ENCODE measurements around the gene ABCA9.
"Not testable (repeated sequence)": the region's sequence is repeated elsewhere in the genome, so short reads cannot be mapped to it uniquely, and the experiment has no call there.

The ABCA9 gene

DNA sequence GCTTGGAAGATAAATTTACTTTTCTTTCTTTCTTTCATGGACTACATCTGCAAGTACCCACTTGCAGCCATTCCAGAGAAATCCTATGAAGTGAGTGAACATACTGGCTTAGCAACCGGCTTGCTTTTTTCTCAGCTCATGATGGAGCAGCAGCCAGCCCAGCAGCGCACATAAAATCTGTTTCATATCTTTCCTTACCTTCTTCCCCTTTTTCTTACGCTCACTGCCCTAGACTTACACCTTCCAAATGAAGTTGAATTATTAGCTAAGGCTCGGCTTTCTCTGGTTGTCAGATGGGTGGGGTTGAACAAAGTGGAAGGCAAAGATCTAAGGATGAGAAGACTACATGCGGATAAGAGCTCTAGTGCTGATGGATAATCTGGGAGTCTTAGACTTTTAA is 91.6 kb downstream of the ABCA9 start:
- no CpG with 5 or more reads among the region's 5 CpGs for WGBS (ENCODE audit: extremely low coverage, insufficient coverage, low lambda C conversion rate)

GRCh38 chr17:68963958-68964357 is 96.8 kb downstream of the ABCA9 start:
- no peak overlapping the region for H3K4ac ChIP-seq (ENCODE audit: low read depth, low read length)
- H3K27ac ChIP-seq (ENCODE audit: low read depth, low read length) = no peak overlapping the region
- H3K79me2 ChIP-seq (ENCODE audit: control insufficient read depth, insufficient read depth, low read length) = no peaks in the 10 kb centered on the region
- no peak overlapping the region for H2BK5ac ChIP-seq (ENCODE audit: low read length)
- H3K79me1 ChIP-seq (ENCODE audit: low read length) = no peaks in the 10 kb centered on the region
- no peak for DNase-seq
- no CpG with 5 or more reads among the region's 4 CpGs for WGBS (ENCODE audit: extremely low coverage, insufficient coverage, low lambda C conversion rate)
- no peaks in the 10 kb centered on the region for H3K4me1 ChIP-seq (ENCODE audit: control insufficient read depth, low read depth, low read length)
- H3K27me3 ChIP-seq (ENCODE audit: insufficient read depth, low read length, poor library complexity) = no peaks in the 10 kb centered on the region
- no peak overlapping the region for H3K4me3 ChIP-seq (ENCODE audit: low read length)
- no peak overlapping the region for H4K5ac ChIP-seq (ENCODE audit: low read length)
- H3K4me2 ChIP-seq (ENCODE audit: low read length) = no peak overlapping the region
- H3K18ac ChIP-seq (ENCODE audit: low read length) = no peak overlapping the region
- no peak overlapping the region for H3K23ac ChIP-seq (ENCODE audit: low read length)
- no peak overlapping the region for H2AK5ac ChIP-seq (ENCODE audit: low read length)
- H3K36me3 ChIP-seq (ENCODE audit: control insufficient read depth, insufficient read depth, low read length) = no peaks in the 10 kb centered on the region
- H4K8ac ChIP-seq (ENCODE audit: low read depth, low read length) = no peak overlapping the region
- H2BK120ac ChIP-seq (ENCODE audit: low read depth, low read length) = no peak overlapping the region
- no peak overlapping the region for H2BK15ac ChIP-seq (replicated peaks; ENCODE audit: low read depth)
- no peak overlapping the region for H3K9ac ChIP-seq (ENCODE audit: low read length)
- H3K56ac ChIP-seq (ENCODE audit: low read length) = no peak overlapping the region

More for the DNA sequence above, 91.6 kb downstream of the ABCA9 start:
- H3K36me3 ChIP-seq (ENCODE audit: control insufficient read depth, insufficient read depth, low read length) = no peaks in the 10 kb centered on the region
- H4K8ac ChIP-seq (ENCODE audit: low read depth, low read length) = no peak overlapping the region
- H4K5ac ChIP-seq (ENCODE audit: low read length) = no peak overlapping the region
- H3K4ac ChIP-seq (ENCODE audit: low read depth, low read length) = no peak overlapping the region
- H2AK5ac ChIP-seq (ENCODE audit: low read length) = no peak overlapping the region
- H3K9ac ChIP-seq (ENCODE audit: low read length) = no peak overlapping the region
- no peaks in the 10 kb centered on the region for H3K4me1 ChIP-seq (ENCODE audit: control insufficient read depth, low read depth, low read length)
- no peak overlapping the region for H3K4me2 ChIP-seq (ENCODE audit: low read length)
- no peak overlapping the region for H2BK5ac ChIP-seq (ENCODE audit: low read length)
- H3K27me3 ChIP-seq (ENCODE audit: insufficient read depth, low read length, poor library complexity) = no peaks in the 10 kb centered on the region
- H3K79me1 ChIP-seq (ENCODE audit: low read length) = no peaks in the 10 kb centered on the region
- no peak overlapping the region for H3K4me3 ChIP-seq (ENCODE audit: low read length)
- no peaks in the 10 kb centered on the region for H3K79me2 ChIP-seq (ENCODE audit: control insufficient read depth, insufficient read depth, low read length)
- no peak overlapping the region for H3K27ac ChIP-seq (ENCODE audit: low read depth, low read length)
- no peak overlapping the region for H3K56ac ChIP-seq (ENCODE audit: low read length)
- no peak for DNase-seq
- H3K23ac ChIP-seq (ENCODE audit: low read length) = no peak overlapping the region
- H2BK15ac ChIP-seq (replicated peaks; ENCODE audit: low read depth) = no peak overlapping the region
- no peak overlapping the region for H2BK120ac ChIP-seq (ENCODE audit: low read depth, low read length)
- H3K18ac ChIP-seq (ENCODE audit: low read length) = no peak overlapping the region

DNA sequence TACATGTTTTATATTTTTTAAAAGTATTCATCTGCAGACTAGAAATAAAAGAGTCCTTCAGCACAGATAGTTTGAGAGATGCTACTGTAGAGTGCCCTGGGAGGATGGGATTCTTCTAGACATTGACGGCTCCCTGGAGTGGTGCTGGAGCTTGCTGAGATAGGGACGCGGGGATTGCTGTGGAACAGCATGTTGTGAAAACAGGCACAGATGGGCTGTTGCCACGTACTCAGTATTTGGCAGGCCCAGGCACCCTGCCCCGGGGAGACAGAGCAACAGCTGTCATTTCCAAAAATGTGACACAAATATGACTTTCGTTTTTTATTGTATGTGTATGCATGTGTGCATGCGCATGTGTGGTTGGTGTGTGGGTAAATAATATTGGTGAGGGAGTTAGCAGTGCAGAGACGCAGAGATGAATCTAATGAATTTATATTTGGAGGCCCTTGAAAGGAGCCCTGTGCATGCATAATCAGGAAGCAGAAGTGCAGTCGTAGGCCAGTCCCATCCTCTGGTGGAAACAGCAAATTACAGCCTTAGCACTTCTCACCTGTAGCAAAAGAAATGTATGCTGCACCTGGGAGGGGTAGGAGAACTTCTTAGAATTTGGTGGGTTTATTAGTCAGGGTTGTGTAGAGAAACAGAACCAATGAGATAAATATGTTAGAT is 99.4 kb downstream of the ABCA9 start:
- Histone ChIP-seq H3K36me3 (ENCODE audit: control insufficient read depth, insufficient read depth, low read length) (no peaks in the 10 kb centered on the region), H4K5ac (ENCODE audit: low read length) (no peak overlapping the region), H3K4me3 (ENCODE audit: low read length) (no peak overlapping the region), H2BK5ac (ENCODE audit: low read length) (no peak overlapping the region), H3K18ac (ENCODE audit: low read length) (no peak overlapping the region), H3K79me1 (ENCODE audit: low read length) (no peaks in the 10 kb centered on the region), H3K27ac (ENCODE audit: low read depth, low read length) (no peak overlapping the region), H2BK15ac (replicated peaks; ENCODE audit: low read depth) (no peak overlapping the region), H3K23ac (ENCODE audit: low read length) (no peak overlapping the region), H3K9ac (ENCODE audit: low read length) (no peak overlapping the region), H4K8ac (ENCODE audit: low read depth, low read length) (no peak overlapping the region), H3K79me2 (ENCODE audit: control insufficient read depth, insufficient read depth, low read length) (no peaks in the 10 kb centered on the region), H3K56ac (ENCODE audit: low read length) (no peak overlapping the region), H2AK5ac (ENCODE audit: low read length) (no peak overlapping the region), H2BK120ac (ENCODE audit: low read depth, low read length) (no peak overlapping the region), H3K4ac (ENCODE audit: low read depth, low read length) (no peak overlapping the region), H3K4me1 (ENCODE audit: control insufficient read depth, low read depth, low read length) (no peaks in the 10 kb centered on the region), H3K27me3 (ENCODE audit: insufficient read depth, low read length, poor library complexity) (no peaks in the 10 kb centered on the region), H3K4me2 (ENCODE audit: low read length) (no peak overlapping the region)
- peak; percentile 4 for DNase-seq
- 100% methylated on average over 2 of the region's 9 CpGs for WGBS (ENCODE audit: extremely low coverage, insufficient coverage, low lambda C conversion rate)

GRCh38 chr17:68959117-68959516 is 101.6 kb downstream of the ABCA9 start:
- not testable (repeated sequence) for H3K18ac ChIP-seq (ENCODE audit: low read length); DNase-seq; H3K79me2 ChIP-seq (ENCODE audit: control insufficient read depth, insufficient read depth, low read length); H4K5ac ChIP-seq (ENCODE audit: low read length); H2BK5ac ChIP-seq (ENCODE audit: low read length); H3K4me2 ChIP-seq (ENCODE audit: low read length); H4K8ac ChIP-seq (ENCODE audit: low read depth, low read length); H2BK120ac ChIP-seq (ENCODE audit: low read depth, low read length); H2AK5ac ChIP-seq (ENCODE audit: low read length); H2BK15ac ChIP-seq (replicated peaks; ENCODE audit: low read depth); H3K56ac ChIP-seq (ENCODE audit: low read length); H3K9ac ChIP-seq (ENCODE audit: low read length); H3K4me1 ChIP-seq (ENCODE audit: control insufficient read depth, low read depth, low read length); H3K23ac ChIP-seq (ENCODE audit: low read length); H3K27me3 ChIP-seq (ENCODE audit: insufficient read depth, low read length, poor library complexity); H3K36me3 ChIP-seq (ENCODE audit: control insufficient read depth, insufficient read depth, low read length); H3K79me1 ChIP-seq (ENCODE audit: low read length); H3K27ac ChIP-seq (ENCODE audit: low read depth, low read length); H3K4me3 ChIP-seq (ENCODE audit: low read length); H3K4ac ChIP-seq (ENCODE audit: low read depth, low read length)
- no CpG with 5 or more reads among the region's 2 CpGs for WGBS (ENCODE audit: extremely low coverage, insufficient coverage, low lambda C conversion rate)

DNA sequence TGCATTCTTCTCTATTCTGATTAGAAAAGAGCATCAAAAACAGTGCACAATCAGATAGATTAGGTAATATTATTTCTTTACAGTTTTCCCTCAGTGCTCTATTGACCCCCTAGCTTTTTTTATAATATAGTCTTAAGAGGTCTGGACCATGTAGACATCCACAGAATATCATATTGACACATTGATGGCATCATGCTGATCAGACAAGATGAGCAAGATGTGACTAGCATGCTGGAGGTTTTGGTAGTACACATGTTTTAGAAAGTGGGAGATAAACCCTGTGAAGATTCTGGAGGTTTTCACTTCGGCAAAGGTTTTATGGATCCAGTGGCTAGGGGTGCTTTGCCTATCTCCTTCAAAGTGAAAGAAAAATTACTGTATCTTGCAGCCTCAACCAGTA is 102.8 kb downstream of the ABCA9 start:
- no peak overlapping the region for H2BK120ac ChIP-seq (ENCODE audit: low read depth, low read length)
- no peak overlapping the region for H3K56ac ChIP-seq (ENCODE audit: low read length)
- H2BK5ac ChIP-seq (ENCODE audit: low read length) = no peak overlapping the region
- H3K27ac ChIP-seq (ENCODE audit: low read depth, low read length) = no peak overlapping the region
- H3K79me1 ChIP-seq (ENCODE audit: low read length) = no peaks in the 10 kb centered on the region
- H4K8ac ChIP-seq (ENCODE audit: low read depth, low read length) = no peak overlapping the region
- H3K36me3 ChIP-seq (ENCODE audit: control insufficient read depth, insufficient read depth, low read length) = no peaks in the 10 kb centered on the region
- H3K4me2 ChIP-seq (ENCODE audit: low read length) = no peak overlapping the region
- no peak overlapping the region for H3K4me3 ChIP-seq (ENCODE audit: low read length)
- WGBS (ENCODE audit: extremely low coverage, insufficient coverage, low lambda C conversion rate) = no CpG with 5 or more reads among the region's 1 CpG
- no peak overlapping the region for H2AK5ac ChIP-seq (ENCODE audit: low read length)
- no peaks in the 10 kb centered on the region for H3K4me1 ChIP-seq (ENCODE audit: control insufficient read depth, low read depth, low read length)
- no peak overlapping the region for H3K23ac ChIP-seq (ENCODE audit: low read length)
- no peak overlapping the region for H2BK15ac ChIP-seq (replicated peaks; ENCODE audit: low read depth)
- H4K5ac ChIP-seq (ENCODE audit: low read length) = no peak overlapping the region
- no peaks in the 10 kb centered on the region for H3K79me2 ChIP-seq (ENCODE audit: control insufficient read depth, insufficient read depth, low read length)
- no peak overlapping the region for H3K18ac ChIP-seq (ENCODE audit: low read length)
- H3K4ac ChIP-seq (ENCODE audit: low read depth, low read length) = no peak overlapping the region
- no peaks in the 10 kb centered on the region for H3K27me3 ChIP-seq (ENCODE audit: insufficient read depth, low read length, poor library complexity)
- H3K9ac ChIP-seq (ENCODE audit: low read length) = no peak overlapping the region
- DNase-seq = no peak

DNA sequence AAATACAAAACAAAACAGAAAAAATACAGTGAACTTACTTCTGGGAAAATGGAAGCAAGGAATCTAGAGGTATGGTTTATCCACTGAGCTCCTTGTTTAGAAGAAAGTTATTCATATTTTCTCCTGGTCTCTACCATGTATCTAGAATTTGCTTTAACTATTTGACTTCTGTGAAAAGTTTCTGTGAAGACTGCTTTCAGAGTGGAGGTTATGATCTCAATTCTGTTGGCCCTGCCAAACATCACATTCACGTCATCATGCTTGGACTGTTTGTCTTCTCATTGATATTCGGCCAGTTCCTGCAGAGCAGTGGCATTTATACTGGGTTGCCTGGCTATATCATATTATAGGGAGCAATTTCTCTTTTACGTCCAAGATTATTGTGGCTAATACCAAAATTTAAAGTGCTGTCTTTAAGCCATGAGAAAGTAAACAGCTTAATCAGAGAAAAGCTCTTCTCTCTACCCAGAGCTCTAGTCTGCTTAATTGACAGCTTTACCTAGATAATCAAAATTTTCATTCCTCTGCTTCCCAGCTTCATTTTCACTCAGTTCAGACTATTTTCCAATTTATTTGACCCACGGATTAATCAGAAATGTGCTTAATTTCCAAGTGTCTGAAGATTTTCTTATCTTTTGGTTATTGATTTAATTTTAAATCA is 105.4 kb downstream of the ABCA9 start, which contains the start of gene ABCA8:
ABCA8 (minus strand) TSS at position 212 of the 661 bp plus-strand sequence. CDS start 13,358 bp downstream, outside the sequence.
- Histone ChIP-seq H3K27me3 (ENCODE audit: insufficient read depth, low read length, poor library complexity) (no peaks in the 10 kb centered on the region), H3K23ac (ENCODE audit: low read length) (no peak within 1 kb of the TSS), H3K36me3 (ENCODE audit: control insufficient read depth, insufficient read depth, low read length) (no peaks in the 10 kb centered on the region), H4K8ac (ENCODE audit: low read depth, low read length) (no peak within 1 kb of the TSS), H2BK120ac (ENCODE audit: low read depth, low read length) (no peak within 1 kb of the TSS), H2AK5ac (ENCODE audit: low read length) (no peak within 1 kb of the TSS), H2BK5ac (ENCODE audit: low read length) (no peak within 1 kb of the TSS), H3K79me2 (ENCODE audit: control insufficient read depth, insufficient read depth, low read length) (no peaks in the 10 kb centered on the region), H3K4me1 (ENCODE audit: control insufficient read depth, low read depth, low read length) (no peaks in the 10 kb centered on the region), H3K56ac (ENCODE audit: low read length) (no peak within 1 kb of the TSS), H3K18ac (ENCODE audit: low read length) (no peak within 1 kb of the TSS), H2BK15ac (replicated peaks; ENCODE audit: low read depth) (no peak within 1 kb of the TSS), H4K5ac (ENCODE audit: low read length) (no peak within 1 kb of the TSS), H3K4ac (ENCODE audit: low read depth, low read length) (no peak within 1 kb of the TSS), H3K4me2 (ENCODE audit: low read length) (no peak within 1 kb of the TSS), H3K27ac (ENCODE audit: low read depth, low read length) (no peak within 1 kb of the TSS), H3K4me3 (ENCODE audit: low read length) (no peak within 1 kb of the TSS), H3K79me1 (ENCODE audit: low read length) (no peaks in the 10 kb centered on the region), H3K9ac (ENCODE audit: low read length) (no peak within 1 kb of the TSS)
- no peak for DNase-seq
- WGBS (ENCODE audit: extremely low coverage, insufficient coverage, low lambda C conversion rate) = no CpG with 5 or more reads among the region's 4 CpGs
